Activated CD8-positive, alpha-beta memory T cell treated with anti-CD3 and anti-CD28 coated beads, Interleukin-2, amount 50 U/mL, for 24 hours (primary cell): ENCODE data around the gene METTL23.
"Not testable (repeated sequence)": the region's sequence is repeated elsewhere in the genome, so short reads cannot be mapped to it uniquely, and the experiment has no call there.

Source experiments
- DNase-seq: peaks from one replicate; pipeline ENCODE4 v3.0.0-alpha.2; 2020; ENCODE audit errors: extremely low read depth

The METTL23 gene

DNA sequence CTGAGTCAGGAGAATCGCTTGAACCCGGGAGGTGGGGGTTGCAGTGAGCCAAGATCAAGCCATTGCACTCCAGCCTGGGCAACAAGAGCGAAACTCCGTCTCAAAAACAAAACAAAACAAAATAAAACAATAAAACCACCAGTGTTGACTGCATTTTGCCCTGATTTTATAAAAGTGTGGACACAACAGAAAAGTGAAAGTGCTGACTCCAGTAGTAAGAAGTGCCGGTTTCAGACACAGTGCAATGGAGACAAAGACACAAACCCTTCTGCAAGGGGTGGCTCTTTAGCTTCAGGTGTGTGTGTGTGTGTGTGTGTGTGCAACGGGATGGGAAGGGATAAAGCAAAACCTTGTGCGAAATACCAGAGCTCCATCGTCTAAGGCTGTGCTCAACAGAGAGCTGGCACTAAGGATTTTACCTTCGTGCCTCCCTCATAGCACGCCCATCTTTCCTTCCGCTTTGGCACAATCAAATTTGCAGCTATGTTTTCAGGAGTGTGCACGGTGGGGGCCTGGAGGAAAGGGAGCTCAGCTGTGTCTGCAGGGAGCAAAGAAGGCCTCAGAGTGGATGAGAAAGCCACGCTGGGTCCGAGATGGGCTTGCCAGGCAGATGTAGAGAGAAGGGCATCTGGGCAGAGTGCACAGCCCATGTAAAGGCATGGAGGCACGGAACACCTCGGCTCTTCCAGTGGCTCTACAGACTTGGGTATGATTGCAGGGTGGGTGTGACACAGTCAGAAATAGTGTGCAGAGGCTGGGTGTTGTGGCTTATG, 31.4 kb upstream of the METTL23 start:
- DNase-seq, result no peak

DNA sequence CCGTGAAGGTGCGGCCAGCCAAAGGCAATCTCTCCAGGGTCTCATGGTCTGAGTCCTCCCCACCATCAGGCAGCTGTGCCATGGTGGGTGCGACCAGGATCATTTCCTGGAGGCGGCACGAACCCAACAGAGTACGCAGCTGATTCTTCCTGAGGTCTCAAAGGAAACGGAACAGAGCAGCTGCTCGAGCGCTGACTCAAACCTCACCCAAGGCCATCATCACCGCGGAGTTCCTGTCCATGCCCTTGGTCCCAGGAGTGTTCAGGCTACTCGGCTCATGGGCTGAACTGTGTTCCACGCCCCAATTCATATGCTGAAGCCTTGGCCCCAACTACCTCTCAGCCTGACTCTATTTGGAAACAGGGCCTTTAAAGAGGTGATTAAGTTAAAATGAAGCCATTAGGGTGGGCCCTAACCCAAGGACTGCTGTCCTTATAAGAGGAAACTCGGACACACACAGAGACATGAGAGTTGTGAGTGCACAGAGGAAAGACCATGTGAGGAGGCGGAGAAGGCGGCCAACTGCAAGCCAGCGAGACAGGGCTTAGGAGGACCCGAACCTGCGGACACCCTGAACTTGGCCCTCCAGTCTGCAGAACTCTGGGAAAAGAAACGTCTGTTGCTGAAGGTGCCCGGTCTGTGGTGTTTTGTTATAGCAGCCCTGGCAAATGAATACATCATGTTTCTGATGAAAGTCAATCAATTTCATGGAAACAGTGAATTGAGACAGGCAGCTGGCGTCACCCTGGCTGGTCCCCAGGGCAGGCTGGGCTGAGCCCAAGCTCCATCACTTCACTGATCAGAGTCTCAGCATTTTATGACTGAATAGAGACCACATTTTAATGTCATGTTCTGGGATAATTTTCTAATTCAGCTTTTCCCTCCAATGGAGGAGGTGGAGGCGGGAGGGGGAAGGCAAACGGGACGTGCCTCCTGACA, 29.6 kb upstream of the METTL23 start:
- no peak for DNase-seq

DNA sequence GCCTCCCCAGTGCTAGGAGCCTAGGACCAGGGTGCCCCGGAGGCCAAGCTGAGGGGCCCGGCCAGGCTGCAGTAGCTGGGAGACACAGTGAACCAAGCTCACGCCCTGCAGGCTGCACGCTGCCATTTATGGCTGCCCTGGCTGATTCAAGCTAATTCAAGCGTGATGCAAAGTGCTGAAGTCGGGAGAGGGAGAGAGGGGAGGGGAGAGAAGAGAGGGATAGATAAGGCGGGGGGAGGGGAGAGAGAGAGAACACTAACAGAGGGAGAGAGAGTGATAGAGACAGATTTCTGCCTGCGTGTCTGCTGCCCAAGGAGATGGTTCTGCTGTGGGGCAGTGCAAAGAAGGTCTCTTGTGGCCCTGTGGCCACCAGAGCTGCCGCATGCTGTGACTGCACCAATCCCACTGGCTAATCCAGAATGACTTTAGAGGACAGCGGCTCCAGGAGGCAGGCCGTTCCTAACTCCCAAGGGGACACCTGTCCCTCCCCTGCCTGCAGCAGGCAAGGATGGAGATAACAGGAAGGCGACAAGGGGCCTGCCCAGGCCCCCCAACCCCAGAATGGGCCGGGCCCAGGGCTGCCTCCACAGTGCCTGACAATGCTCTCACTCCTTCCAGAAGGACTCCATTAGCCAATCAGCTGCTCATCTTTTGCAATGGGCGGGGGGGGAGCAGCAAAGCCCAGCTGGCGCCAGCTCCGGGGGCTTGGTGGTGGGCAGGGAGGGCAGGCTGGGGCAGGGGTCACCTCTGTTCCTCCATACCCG, 28.8 kb upstream of the METTL23 start:
- no peak for DNase-seq

DNA sequence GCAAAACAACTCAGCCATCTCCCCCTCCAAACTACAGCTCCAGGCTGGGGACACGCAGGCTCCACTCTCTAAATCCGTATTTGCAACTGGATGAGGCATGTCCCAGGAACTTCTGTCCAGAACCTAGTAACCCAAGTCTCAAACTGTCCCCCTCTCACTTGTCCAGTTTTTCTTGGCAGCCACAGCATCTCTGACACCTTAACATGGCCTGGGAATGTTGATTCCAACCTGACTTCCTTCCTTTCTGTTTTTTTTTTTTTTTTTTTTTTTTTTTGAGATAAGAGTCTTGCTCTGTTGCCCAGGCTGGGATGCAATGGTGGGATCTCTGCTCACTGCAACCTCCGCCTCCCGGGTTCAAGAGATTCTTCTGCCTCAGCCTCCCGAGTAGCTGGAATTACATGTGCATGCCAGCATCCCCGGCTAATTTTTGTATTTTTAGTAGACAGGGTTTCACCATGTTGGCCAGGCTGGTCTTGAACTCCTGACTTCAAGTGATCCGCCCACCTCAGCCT, 28.1 kb upstream of the METTL23 start:
- not testable (repeated sequence) for DNase-seq

DNA sequence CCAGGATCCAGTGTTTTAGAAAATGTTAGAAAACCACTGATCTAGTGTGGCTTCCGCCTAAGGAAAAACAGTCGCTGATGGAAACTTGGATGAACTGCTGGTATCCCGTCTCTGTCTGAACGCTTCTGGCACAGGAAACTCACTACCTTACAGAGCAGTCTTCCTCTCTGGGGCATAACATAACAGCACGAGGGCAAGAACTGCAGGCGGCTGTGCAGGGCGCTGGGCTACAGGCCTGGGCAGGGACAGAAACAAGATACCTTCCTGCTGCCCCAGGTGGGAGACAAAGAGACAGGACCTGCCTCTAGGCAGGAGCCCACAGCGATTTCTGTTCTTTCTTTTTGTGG, 26.4 kb upstream of the METTL23 start:
- DNase-seq, result no peak

DNA sequence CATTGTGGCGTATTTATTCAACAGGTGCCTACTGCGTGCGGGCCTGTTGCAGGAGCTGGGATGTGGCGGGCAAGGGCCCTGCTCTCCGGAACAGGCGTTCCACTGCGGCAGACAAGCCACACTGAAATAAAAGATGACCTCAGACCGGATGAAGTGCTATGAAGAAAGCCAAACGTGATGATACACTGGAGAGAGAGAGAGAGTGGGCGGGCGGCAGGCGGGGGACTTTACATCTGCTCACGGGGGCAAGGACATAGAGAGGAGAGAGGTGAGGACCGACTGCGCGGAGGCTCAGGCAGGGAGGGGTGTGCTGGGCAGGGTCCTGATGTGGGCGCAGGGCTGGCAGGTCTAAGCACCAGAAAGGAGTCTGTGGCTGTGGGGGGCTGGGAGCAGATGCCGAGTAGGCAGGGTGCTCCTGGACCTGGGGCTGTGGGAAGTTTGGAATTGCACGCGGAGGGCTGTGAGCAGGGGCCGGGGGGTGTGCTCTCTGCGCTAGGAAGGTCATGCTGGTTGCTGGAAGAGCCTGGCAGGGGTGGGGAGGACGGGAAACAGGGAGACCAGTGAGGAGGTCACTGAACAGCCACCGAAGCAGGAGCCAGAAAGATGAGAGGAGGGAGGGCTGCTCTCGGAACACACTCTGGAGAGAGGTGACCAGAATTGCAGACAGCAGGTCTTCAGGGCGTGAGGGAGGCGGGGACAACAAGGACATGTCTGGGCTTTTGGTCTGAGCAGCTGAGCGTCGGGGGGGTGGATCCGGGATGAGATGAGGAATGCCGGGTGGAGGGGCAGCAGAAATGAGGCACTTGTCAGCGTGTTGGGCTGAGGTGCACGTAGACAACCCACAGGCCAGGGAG, 25.8 kb upstream of the METTL23 start:
- no peak for DNase-seq

DNA sequence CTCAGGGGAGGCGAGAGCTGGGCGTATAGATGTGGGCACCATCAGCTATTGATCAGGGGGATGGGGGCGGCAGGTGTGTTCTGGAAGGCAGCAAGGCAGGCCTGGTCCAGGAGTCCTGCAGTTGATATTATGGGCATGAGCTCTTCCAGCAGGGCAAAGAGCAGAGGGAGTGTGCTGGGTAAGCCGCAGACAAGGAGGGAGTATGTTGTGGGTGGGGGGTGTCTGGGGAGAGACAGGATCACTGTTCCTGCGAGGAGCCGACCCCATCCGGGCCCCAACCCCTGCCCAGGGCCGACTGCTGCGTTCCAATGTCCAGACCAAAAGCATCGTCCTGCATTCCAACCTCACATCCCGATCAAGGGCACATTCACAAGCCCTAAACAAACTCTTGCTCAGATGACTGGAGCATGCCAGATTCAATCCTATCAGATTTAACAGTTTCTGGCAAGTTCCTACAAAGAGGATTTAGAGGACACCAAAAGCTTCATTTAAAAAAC, 25.1 kb upstream of the METTL23 start:
- no peak for DNase-seq

DNA sequence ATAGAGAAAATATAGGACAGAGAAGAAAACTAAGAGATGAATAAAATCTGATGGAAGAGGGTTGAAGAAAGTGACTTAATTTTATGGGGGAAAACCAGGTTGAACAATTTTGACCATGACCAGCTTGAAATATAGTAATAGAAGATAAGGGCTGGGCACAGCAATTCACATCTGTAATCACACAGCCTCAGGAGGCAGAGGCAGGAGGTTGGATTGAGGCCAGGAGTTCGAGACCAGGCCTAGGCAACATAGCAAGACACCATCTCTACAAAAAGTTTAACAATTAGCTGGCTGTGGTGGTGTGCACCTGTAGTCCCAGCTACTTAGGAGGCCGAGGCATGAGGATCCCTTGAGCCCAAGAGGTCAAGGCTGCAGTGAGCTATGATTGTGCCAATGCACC, 24.6 kb upstream of the METTL23 start:
- DNase-seq, result no peak

DNA sequence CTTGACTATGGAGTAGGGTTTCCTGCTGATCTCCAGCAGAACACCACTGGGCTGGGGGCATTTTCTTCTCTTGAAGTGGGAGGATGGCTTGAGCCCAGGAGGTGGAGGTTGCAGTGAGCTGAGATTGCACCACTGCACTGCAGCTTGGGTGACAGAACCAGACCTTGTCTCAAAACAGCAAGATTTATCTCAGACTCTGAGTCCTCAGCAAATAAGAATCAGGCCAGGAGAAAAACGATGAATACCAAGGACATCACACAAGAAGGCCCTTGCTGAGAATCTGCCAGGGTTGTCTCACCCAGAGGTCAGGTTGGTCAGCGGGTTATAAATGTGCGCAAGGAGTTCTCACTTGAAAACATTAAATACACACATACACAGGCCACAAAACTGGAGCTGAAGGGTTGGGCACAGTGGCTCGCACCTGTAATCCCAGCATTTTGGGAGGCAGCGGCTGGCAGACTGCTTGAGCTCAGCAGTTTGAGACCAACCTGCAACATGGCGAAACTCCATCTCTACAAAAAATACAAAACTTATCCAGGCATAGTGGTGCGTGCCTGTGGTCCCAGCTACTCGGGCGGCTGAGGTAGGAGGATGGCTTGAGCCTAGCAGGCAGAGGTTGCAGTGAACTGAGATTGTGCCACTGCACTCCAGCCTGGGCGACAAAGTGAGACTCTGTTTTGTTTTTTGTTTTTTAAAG, 23.6 kb upstream of the METTL23 start:
- DNase-seq, result no peak

DNA sequence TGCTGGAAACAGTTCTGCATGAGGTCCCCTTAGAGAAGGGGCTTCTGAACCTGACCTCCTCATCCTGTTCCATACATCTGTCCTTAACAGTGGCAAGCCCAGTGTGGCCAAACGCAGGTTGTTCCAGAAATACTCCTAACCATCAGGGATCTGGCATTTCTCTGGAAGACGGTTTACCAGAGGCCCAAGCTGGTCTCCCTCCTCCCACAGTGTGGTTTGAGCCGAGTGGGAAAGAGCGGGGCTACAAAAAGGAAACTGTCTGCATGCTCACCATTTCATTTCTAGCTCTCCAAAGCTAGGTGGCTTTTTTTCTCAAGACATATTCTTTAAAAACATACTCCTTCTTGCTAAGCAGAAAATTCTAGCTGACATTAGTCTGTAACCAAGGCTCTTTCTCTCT, 21.8 kb upstream of the METTL23 start:
- DNase-seq, result no peak

DNA sequence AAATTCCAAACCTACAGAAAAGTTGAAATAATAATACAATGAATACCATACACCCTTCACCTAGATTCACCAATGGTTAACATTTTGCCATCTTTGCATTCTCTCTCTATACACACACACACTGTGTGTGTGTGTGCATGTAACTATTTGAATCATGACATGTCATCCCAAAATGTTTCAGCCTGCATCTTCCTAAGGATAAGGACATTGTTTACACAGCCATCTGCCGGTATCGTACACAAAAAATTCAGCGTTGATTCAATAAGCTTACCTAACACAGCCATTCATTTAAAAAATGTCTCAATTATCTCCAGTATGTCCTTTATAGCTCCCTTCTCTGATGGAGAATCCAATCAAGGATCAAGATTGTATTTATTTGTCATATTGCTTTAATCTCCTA, 19.8 kb upstream of the METTL23 start:
- DNase-seq, result no peak

DNA sequence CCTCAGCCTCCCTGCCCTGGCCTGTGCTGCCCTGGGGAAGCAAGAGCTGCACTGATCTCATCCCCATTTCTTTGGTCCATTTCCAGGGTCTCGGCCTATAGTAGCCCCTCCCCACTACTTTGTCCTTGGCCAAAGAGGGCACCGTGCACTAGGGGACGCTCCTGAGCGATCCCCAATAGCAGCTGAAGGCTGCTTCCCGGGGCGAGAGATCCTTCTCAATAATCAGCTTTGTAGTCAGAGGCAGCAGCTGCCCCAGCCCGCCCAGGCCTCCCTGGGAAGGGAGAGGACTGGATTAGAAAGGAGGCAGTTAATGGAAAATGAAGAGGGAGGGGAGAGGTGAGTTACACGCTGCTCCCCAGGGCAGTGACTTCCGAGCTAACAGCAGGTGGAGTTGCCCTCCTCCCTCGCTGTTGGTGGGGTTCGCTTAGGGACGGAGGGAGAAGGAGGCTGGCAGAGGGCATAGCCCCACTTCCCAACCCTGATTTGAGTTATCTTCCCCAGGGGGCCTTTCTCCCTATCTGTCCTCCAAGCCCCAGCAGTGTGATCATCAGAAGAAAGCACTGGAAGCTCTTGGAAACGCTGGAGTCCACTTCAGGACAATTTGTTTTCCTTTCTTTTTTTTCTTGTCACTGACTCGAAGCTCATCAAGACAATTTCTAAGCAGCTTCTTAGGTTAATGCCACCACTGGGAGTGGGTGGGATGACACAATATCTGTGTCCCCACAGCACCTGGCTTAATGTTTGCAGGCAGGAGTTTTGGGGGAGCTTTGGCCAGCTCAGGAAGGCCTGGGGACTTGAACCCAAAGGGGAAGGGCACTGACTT, 18.4 kb upstream of the METTL23 start:
- no peak for DNase-seq

DNA sequence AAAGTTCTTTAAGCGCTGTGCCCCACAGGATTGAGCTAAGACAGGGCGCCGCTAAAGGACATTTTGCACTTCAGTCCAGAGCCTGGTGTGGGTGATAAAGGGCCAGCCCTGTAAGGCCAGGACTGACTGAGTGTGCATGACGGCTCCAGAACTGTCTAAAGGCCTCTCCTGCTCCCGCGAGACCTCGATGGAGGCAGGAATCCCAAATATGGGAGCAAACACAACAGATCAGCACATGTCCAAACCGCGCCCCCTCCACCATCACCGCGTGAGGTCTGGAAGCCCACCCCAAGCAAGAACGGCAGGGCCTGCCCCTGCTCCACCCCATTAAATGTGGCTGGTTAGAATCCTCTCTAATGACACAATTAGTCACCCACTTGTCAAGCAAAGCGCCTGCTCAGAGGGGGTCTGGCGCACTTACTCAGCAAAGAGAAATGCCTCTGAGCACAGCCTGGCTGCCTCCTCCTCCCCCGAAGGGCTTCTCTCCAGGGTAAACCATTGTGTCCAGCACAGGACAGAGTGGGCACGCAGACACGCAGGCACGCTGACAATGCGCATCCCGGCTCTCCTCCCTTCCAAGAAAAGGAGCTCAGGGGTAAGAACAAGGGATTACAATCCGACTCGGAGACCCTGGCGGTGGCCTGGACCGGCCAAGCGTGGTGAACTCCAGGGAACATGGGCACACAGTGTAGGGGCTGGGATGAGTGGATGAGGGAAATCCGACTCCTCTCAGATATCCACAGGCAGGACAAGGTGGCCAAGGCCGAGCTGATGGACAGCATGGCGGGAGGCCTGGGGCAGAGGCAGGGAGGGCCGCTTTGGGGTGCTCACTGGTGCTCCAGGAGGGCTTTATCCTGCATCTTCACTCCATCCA, 17.3 kb upstream of the METTL23 start:
- no peak for DNase-seq

DNA sequence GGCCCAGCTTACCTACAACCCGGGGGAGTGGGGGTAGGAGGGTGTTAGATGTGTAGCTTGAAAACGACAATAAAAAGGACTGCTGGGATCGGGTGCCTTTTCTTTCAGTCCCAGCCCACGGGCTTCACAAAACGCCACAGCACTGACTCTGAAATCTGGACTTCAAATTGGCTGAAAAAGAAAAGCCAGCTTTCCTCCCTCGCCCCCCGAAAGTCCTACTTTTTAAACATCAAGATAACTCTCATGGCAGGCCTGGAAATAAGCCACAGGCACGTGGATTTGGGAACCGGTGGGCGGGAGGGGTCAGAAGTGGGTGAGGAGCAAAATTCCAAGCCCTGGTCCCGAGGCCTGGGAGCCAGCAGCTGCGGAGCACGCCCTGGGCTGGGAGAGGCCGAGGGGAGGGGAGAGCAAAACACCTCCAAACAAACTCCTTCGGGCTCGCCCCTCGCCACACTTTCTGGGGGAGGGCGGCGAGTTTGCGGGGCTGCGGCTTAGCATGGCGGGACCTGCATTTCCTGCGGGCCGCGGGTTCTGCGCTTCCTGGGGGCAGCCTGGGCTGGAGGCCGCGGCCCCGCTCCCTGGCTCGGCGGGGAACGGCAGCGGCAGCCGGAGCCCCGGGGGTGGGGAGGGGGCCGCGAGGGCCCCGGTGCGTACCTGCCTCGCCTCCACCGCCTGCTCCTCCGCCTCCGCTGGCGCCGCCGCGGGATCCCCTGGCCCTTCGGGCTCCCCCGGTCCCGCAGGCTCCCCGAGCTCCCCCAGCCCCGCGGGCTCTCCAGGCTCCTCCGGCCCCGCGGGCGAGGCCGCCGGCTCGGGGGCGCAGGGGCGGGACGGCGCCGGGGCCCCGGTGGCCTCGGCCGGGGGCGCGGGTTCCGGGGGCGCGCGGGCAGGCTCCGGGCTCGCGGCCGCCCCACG, 16.4 kb upstream of the METTL23 start:
- not testable (repeated sequence) for DNase-seq

DNA sequence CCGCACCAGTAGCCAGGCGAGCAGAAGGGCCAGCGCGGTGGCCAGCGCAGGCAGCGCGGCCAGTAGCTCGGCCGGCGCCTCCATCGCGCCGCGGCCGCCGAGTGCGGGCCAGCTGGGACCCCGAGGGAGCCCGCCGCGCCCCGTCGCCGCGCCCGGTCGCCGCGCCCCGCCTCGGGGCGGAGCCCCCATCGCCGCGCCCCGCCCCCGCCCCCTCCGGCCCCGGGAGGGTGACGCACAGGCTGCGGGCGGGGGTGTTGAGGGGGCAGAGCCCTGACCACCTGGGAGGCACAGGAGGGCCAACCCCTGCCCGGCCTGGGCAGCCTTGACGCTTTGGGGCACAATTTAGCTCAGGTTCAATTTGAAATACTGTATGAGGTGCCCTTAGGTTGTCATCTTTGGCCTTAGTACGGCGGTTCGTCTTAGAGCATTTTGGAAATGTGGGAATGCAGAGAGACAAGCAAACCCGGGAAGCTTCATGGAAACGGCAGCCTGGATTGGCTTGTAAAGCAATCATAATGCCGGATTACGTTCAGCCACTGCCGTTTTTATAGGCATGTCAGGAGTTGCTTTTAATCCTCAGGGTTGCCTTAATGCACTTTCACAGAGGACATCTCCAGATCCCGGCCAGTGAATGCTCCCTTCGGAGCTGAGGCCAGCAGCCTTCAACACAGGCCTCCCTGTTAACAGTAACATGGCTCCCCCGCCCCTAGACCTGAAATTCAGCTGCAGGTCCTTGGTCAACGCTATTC, 15.6 kb upstream of the METTL23 start, which contains the start of gene MXRA7:
TSS of gene MXRA7 (minus strand) at position 103 of the 749 bp plus-strand sequence. CDS start at position 84, 19 bp downstream.
- DNase-seq, result no peak

DNA sequence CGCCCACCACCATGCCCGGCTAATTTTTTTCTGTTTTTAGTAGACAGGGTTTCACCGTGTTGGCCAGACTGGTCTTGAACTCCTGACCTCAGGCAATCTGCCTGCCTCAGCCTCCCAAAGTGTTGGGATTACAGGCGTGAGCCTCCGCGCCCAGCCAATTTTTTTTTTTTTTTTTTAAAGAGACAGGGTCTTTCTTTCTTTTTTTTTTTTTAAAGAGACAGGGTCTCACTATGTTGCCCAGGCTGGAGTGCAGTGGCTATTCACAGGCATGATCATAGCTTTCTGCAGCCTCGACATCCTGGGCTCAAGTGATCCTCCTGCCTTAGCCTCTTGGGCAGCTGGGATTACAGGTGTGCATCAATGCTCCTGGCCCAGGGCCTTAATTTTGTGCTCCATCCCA, 14.3 kb upstream of the METTL23 start:
- not testable (repeated sequence) for DNase-seq
